ENCODE results near the gene EYS.

Gene EYS

DNA sequence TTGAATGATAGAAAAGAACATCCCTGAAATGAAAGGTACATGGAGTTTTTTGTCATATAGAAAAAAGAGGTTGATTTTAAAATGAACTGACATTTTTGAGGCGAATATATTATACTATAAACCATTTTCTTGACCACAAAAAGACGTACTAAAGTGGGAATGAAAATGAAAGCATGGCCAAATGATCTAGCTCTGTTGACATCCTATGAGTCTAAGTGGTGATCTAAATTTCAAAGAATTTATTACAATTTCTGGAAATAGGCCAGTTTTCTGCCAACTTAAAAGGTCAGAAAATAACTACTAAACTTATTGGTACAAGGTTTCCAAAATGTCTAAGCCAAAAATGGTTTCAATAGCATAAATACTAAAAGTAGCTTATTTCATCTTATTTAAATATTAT, 536.8 kb downstream of the EYS start:
- no peaks in the 10 kb centered on the region for H3F3A ChIP-seq (ENCODE audit: insufficient read depth, low read length)
- no peaks in the 10 kb centered on the region for H3K79me2 ChIP-seq (ENCODE audit: low read length)
- no peak overlapping the region for H3K27ac ChIP-seq (ENCODE audit: low read length)
- TF ChIP-seq, protein P1, sequence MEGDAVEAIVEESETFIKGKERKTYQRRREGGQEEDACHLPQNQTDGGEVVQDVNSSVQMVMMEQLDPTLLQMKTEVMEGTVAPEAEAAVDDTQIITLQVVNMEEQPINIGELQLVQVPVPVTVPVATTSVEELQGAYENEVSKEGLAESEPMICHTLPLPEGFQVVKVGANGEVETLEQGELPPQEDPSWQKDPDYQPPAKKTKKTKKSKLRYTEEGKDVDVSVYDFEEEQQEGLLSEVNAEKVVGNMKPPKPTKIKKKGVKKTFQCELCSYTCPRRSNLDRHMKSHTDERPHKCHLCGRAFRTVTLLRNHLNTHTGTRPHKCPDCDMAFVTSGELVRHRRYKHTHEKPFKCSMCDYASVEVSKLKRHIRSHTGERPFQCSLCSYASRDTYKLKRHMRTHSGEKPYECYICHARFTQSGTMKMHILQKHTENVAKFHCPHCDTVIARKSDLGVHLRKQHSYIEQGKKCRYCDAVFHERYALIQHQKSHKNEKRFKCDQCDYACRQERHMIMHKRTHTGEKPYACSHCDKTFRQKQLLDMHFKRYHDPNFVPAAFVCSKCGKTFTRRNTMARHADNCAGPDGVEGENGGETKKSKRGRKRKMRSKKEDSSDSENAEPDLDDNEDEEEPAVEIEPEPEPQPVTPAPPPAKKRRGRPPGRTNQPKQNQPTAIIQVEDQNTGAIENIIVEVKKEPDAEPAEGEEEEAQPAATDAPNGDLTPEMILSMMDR (IDR thresholded peaks at IDR 0.05; ENCODE audit: low read length), result no peak
- no peaks in the 10 kb centered on the region for H3K9me3 ChIP-seq (replicated peaks; ENCODE audit: insufficient read depth, low read length)
- DNase-seq, result no peak
- H3K4me2 ChIP-seq (ENCODE audit: low read depth, low read length), result no peak overlapping the region
- H3K4me1 ChIP-seq (ENCODE audit: low read length), result no peaks in the 10 kb centered on the region
- H3K4me3 ChIP-seq (ENCODE audit: low read length), result no peak overlapping the region
- H3K27me3 ChIP-seq (replicated peaks; ENCODE audit: insufficient read depth, low read length), result no peaks in the 10 kb centered on the region
- H4K20me1 ChIP-seq (ENCODE audit: insufficient read depth, low read length), result no peaks in the 10 kb centered on the region
- no peak overlapping the region for H3K9ac ChIP-seq (ENCODE audit: low read length)
- H3K36me3 ChIP-seq (replicated peaks; ENCODE audit: insufficient read depth, low read length), result no peaks in the 10 kb centered on the region
- no peak overlapping the region for H2AFZ ChIP-seq (ENCODE audit: low read length)
- H3K9me2 ChIP-seq (replicated peaks; ENCODE audit: insufficient read depth, low read length), result no peaks in the 10 kb centered on the region

DNA sequence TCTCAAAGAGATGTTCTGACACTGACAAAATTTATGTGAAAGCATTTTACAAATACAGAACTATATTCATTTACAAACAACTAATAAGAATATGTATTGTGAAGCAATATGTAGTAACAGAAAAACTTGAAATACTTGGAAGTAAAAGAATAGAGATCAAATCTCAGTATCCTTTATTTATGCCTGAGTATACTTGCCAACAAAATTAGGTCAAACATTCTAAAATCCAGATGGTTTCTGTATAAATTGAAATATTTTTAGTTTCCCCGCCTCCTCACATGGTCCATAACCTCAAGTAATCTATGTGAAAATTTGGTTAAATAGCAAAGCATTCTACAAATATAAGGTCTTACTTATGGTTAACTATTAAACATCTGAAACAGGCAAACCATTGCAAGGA, 545.4 kb downstream of the EYS start:
- Histone ChIP-seq H3K9me2 (replicated peaks; ENCODE audit: insufficient read depth, low read length) (no peaks in the 10 kb centered on the region), H2AFZ (ENCODE audit: low read length) (no peak overlapping the region), H3K27ac (ENCODE audit: low read length) (no peak overlapping the region), H3K9ac (ENCODE audit: low read length) (no peak overlapping the region), H3F3A (ENCODE audit: insufficient read depth, low read length) (no peaks in the 10 kb centered on the region), H3K27me3 (replicated peaks; ENCODE audit: insufficient read depth, low read length) (no peaks in the 10 kb centered on the region), H3K9me3 (replicated peaks; ENCODE audit: insufficient read depth, low read length) (no peaks in the 10 kb centered on the region), H3K4me2 (ENCODE audit: low read depth, low read length) (no peak overlapping the region), H3K79me2 (ENCODE audit: low read length) (no peaks in the 10 kb centered on the region), H4K20me1 (ENCODE audit: insufficient read depth, low read length) (no peaks in the 10 kb centered on the region), H3K4me1 (ENCODE audit: low read length) (no peaks in the 10 kb centered on the region), H3K36me3 (replicated peaks; ENCODE audit: insufficient read depth, low read length) (no peaks in the 10 kb centered on the region), H3K4me3 (ENCODE audit: low read length) (no peak overlapping the region)
- DNase-seq, result no peak
- no peak for TF ChIP-seq EZH2 (optimal IDR thresholded peaks at IDR 0.05; ENCODE audit: low read depth, low read length)
- TF ChIP-seq, protein P1 (IDR thresholded peaks at IDR 0.05; ENCODE audit: low read length), result no peak
- no peak for TF ChIP-seq EZH2phosphoT487 (IDR thresholded peaks at IDR 0.05; ENCODE audit: low read length)

DNA sequence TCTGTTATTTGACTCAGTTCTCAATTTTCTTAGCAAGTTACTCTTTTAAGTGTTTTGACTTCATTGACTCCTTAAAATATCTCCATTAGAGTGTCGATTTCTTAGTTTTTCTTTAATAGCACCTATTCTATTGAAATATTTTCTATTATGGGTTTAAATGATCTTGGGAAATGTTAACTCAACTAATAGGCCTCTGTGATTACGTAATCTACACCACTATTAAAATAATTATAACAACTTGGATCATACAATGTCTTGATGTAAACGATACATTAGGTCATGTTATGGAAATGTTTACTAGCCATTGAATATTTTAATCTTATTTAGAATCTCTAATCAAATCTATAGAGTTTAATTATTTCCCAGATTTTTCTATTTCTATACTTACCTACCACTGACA, 550.0 kb downstream of the EYS start:
- H2AFZ ChIP-seq (ENCODE audit: low read length), result no peak overlapping the region
- no peaks in the 10 kb centered on the region for H3F3A ChIP-seq (ENCODE audit: insufficient read depth, low read length)
- TF ChIP-seq EZH2phosphoT487 (IDR thresholded peaks at IDR 0.05; ENCODE audit: low read length) (no peak), EZH2 (optimal IDR thresholded peaks at IDR 0.05; ENCODE audit: low read depth, low read length) (no peak)
- TF ChIP-seq, protein P1 (IDR thresholded peaks at IDR 0.05; ENCODE audit: low read length), result no peak
- no peaks in the 10 kb centered on the region for H3K79me2 ChIP-seq (ENCODE audit: low read length)
- no peaks in the 10 kb centered on the region for H4K20me1 ChIP-seq (ENCODE audit: insufficient read depth, low read length)
- H3K27me3 ChIP-seq (replicated peaks; ENCODE audit: insufficient read depth, low read length), result no peaks in the 10 kb centered on the region
- no peaks in the 10 kb centered on the region for H3K9me2 ChIP-seq (replicated peaks; ENCODE audit: insufficient read depth, low read length)
- H3K4me2 ChIP-seq (ENCODE audit: low read depth, low read length), result no peak overlapping the region
- no peaks in the 10 kb centered on the region for H3K4me1 ChIP-seq (ENCODE audit: low read length)
- H3K36me3 ChIP-seq (replicated peaks; ENCODE audit: insufficient read depth, low read length), result no peaks in the 10 kb centered on the region
- H3K9ac ChIP-seq (ENCODE audit: low read length), result no peak overlapping the region
- no peak overlapping the region for H3K4me3 ChIP-seq (ENCODE audit: low read length)
- H3K9me3 ChIP-seq (replicated peaks; ENCODE audit: insufficient read depth, low read length), result no peaks in the 10 kb centered on the region
- no peak for DNase-seq
- no peak overlapping the region for H3K27ac ChIP-seq (ENCODE audit: low read length)

DNA sequence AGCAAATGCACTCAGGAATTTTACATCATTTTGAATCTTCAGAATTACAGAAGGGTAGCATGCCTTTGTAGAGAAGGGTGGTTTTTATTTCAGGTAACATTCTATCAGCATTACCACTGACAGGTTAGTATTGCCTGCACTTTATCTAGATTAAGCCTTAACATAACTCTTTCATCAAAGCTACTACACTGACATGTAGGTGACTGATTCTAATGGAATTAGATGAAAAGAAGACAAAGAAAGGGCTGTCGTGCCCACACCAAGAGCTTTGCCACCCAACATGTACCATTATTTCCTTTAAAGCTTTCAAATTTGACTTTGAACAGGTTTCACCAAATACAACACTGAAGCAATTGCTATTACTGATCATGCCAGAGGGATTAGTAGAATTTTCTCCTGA, 551.9 kb downstream of the EYS start:
- no peaks in the 10 kb centered on the region for H3K9me2 ChIP-seq (replicated peaks; ENCODE audit: insufficient read depth, low read length)
- no peaks in the 10 kb centered on the region for H3K79me2 ChIP-seq (ENCODE audit: low read length)
- H3K9me3 ChIP-seq (replicated peaks; ENCODE audit: insufficient read depth, low read length), result no peaks in the 10 kb centered on the region
- H3K9ac ChIP-seq (ENCODE audit: low read length), result no peak overlapping the region
- H3K4me1 ChIP-seq (ENCODE audit: low read length), result no peaks in the 10 kb centered on the region
- no peak for DNase-seq
- TF ChIP-seq, protein P1 (IDR thresholded peaks at IDR 0.05; ENCODE audit: low read length), result no peak
- TF ChIP-seq EZH2 (optimal IDR thresholded peaks at IDR 0.05; ENCODE audit: low read depth, low read length), result no peak
- TF ChIP-seq EZH2phosphoT487 (IDR thresholded peaks at IDR 0.05; ENCODE audit: low read length), result no peak
- no peak overlapping the region for H3K4me3 ChIP-seq (ENCODE audit: low read length)
- H3K4me2 ChIP-seq (ENCODE audit: low read depth, low read length), result no peak overlapping the region
- no peak overlapping the region for H3K27ac ChIP-seq (ENCODE audit: low read length)
- no peak overlapping the region for H2AFZ ChIP-seq (ENCODE audit: low read length)
- H3K36me3 ChIP-seq (replicated peaks; ENCODE audit: insufficient read depth, low read length), result no peaks in the 10 kb centered on the region
- H3K27me3 ChIP-seq (replicated peaks; ENCODE audit: insufficient read depth, low read length), result no peaks in the 10 kb centered on the region
- no peaks in the 10 kb centered on the region for H4K20me1 ChIP-seq (ENCODE audit: insufficient read depth, low read length)
- no peaks in the 10 kb centered on the region for H3F3A ChIP-seq (ENCODE audit: insufficient read depth, low read length)

Measured in MM.1S (cell line).